GM10248 (cell line): Measurements from ENCODE around the gene ERN1.
A peak's percentile ranks its signal among the peaks of the same experiment; 100 is the strongest.

Source experiments
- CTCF ChIA-PET: fragments of 300-600 bp; sonication (Branson Sonifier 250); formaldehyde crosslinking; extraction: SDS; loops from one replicate; lab custom pipeline; 2021; ENCODE audit warnings: antibody characterized with exemption; lab: Yijun Ruan, JAX
- POLR2A ChIA-PET: fragments of 350-650 bp; sonication (Branson Sonifier 250); formaldehyde crosslinking; extraction: SDS; loops from one replicate; lab custom pipeline; 2020; ENCODE audit warnings: antibody characterized with exemption; lab: Yijun Ruan, JAX
- DNase-seq: peaks from one replicate; pipeline ENCODE4 v3.0.0; 2012; ENCODE audit errors: extremely low spot score
- TF ChIP-seq, protein P1 (sequence below): IDR thresholded peaks from 2 replicates; pipeline ENCODE4 v1.5.1; 2012; ENCODE audit warnings: mild to moderate bottlenecking, low read depth; ENCODE audit errors: extremely low read depth, missing control alignments, control extremely low read depth

Gene ERN1

GRCh38 chr17:64145751-64146417, 15.9 kb upstream of the ERN1 start:
- TF ChIP-seq, protein P1, sequence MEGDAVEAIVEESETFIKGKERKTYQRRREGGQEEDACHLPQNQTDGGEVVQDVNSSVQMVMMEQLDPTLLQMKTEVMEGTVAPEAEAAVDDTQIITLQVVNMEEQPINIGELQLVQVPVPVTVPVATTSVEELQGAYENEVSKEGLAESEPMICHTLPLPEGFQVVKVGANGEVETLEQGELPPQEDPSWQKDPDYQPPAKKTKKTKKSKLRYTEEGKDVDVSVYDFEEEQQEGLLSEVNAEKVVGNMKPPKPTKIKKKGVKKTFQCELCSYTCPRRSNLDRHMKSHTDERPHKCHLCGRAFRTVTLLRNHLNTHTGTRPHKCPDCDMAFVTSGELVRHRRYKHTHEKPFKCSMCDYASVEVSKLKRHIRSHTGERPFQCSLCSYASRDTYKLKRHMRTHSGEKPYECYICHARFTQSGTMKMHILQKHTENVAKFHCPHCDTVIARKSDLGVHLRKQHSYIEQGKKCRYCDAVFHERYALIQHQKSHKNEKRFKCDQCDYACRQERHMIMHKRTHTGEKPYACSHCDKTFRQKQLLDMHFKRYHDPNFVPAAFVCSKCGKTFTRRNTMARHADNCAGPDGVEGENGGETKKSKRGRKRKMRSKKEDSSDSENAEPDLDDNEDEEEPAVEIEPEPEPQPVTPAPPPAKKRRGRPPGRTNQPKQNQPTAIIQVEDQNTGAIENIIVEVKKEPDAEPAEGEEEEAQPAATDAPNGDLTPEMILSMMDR, result no peak
- peak; percentile 97 for DNase-seq
- ChIA-PET POLR2A (interaction anchor here (0.6 to 2.2 kb wide), 38 partner anchors 10 to 765 kb away, joined by 3 to 45 read pairs (median 4); partner anchors contain the start of genes ERN1, ICAM2 and TEX2), CTCF (interaction anchor here (0.6 to 6.4 kb wide), 8 partner anchors 13 to 227 kb away, joined by 3 to 65 read pairs (median 3); partner anchors contain the start of gene ERN1)

DNA sequence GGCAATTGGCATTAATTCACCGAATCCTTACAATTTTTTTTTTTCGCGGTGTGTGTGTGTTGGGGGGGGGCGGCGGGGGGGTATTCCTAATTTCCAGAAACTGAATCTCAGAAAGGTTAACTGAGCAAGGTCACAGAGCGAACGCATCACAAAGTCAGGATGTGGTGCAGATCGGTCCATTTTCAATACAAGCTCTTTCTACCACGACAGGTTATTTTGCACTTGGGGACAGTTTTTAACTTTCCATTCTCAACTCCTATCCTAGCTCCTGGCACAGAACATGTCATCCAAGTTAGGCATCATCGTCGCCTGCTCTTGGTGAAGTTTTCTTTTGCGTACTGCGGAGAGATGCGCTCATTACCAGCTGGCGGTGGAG, 15.4 kb upstream of the ERN1 start:
- CTCF ChIA-PET, result interaction anchor here (1.1 to 6.4 kb wide), 7 partner anchors 13 to 226 kb away, joined by 3 to 65 read pairs (median 3); partner anchors contain the start of gene ERN1
- POLR2A ChIA-PET, result interaction anchor here (0.6 to 2.2 kb wide), 30 partner anchors 11 to 765 kb away, joined by 3 to 45 read pairs (median 5); partner anchors contain the start of genes ERN1 and ICAM2
- TF ChIP-seq, protein P1, result no peak
- no peak for DNase-seq

DNA sequence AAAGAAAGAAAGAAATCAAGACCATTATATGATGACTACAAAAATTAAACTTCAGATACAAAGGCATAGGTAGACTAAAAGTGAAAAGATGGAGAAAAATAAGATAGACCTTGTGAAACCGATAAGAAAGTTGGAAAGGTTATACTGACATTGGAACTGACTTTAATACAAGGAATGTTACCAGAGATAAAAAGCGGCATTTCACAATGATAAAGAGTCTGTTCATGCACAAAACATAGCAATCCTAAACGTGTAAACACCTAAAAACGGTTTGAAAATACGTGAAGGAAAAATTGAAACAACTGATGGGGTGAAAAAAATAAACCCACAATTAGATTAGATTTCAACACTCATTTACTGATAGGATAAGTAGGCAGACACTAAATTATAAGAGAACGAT, 9.6 kb upstream of the ERN1 start:
- TF ChIP-seq, protein P1, result no peak
- DNase-seq, result no peak
- ChIA-PET POLR2A (no interaction called here), CTCF (interaction anchor here (5.0 kb wide), 1 partner anchor 111 kb away, joined by 25 read pairs; no protein-coding TSS in a partner anchor)

DNA sequence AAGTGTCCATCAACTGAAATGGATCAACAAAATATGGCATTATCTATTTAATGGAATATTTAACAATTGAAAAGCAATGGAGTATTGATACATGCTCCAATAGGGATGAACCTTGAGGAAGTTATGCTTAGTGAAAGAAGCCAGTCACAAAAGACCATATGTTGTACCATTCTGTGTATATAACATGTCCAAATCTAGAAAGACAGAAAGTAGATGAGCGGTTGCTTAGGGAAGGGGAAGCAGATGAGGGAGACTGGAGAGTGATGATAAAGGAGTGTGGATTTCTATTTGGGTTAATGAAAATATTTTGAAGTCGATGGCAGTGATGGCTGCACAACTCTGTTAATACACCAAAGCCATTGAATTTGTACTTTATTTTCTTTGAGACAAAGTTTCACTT, 8.5 kb upstream of the ERN1 start:
- ChIA-PET POLR2A (no interaction called here), CTCF (interaction anchor here (1.6 to 5.0 kb wide), 3 partner anchors 75 to 113 kb away, joined by 5 to 25 read pairs (median 6); no protein-coding TSS in a partner anchor)
- TF ChIP-seq, protein P1, result no peak
- DNase-seq, result no peak

GRCh38 chr17:64135000-64135399, 5.1 kb upstream of the ERN1 start:
- POLR2A ChIA-PET, result interaction anchor here (3.6 kb wide), 1 partner anchor 11 kb away, joined by 36 read pairs; no protein-coding TSS in a partner anchor
- DNase-seq, result no peak
- CTCF ChIA-PET, result interaction anchor here (1.2 to 19.4 kb wide), 14 partner anchors 9 to 276 kb away, joined by 3 to 515 read pairs (median 26); partner anchors contain the start of genes GH1 and ICAM2
- TF ChIP-seq, protein P1, result no peak

DNA sequence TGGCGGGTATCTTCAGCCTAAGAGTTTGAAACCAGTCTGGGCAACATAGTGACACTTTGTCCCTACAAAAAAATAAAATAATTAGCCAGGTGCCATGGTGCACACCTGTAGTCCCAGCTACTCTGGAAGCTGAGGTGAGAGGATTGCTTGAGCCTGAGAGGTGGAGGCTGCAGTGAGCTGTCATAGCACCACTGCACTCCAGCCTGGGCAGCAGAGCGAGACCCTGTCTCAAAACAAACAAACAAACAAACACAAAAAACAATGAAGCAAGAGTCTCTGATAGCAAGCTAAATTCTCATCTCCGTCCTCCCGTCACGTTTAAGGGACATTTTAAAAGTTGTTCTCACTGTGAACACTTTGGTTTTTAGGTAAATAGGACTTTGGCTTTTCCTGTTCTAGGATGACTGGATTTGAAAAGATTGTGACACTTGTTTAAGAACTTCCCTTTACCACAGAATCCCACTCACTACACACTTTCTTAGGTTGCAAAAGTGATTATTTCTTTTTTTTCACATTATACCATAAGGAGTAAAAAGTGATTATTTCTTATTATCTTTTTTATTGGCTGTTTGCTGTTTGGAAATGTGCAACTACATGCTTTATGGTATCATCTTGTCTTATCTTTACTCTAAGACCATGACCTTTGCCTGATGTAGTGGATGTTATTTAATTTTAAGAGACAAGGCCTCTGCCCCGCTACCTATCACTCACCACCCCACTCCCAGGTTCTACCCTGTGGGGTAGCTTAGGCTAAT, 4.4 kb upstream of the ERN1 start:
- ChIA-PET POLR2A (interaction anchor here (1.5 to 3.6 kb wide), 2 partner anchors 11 to 106 kb away, joined by 9 to 36 read pairs; no protein-coding TSS in a partner anchor), CTCF (interaction anchor here (0.7 to 19.4 kb wide), 65 partner anchors 9 to 275 kb away, joined by 3 to 515 read pairs (median 5); partner anchors contain the start of genes CD79B, CSHL1, GH1 and ICAM2)
- DNase-seq, result no peak
- TF ChIP-seq, protein P1, result no peak
